Measurements from ENCODE around the gene PHOX2B. TPM values are rescaled to one million over a fixed set of nuclear protein-coding genes. Genes with fewer than 3 reads are reported as not detected.
"Not testable (repeated sequence)": the region's sequence is repeated elsewhere in the genome, so short reads cannot be mapped to it uniquely, and the experiment has no call there.

Gene PHOX2B
- total RNA-seq, 2 donors from 2014 or later = not detected

DNA sequence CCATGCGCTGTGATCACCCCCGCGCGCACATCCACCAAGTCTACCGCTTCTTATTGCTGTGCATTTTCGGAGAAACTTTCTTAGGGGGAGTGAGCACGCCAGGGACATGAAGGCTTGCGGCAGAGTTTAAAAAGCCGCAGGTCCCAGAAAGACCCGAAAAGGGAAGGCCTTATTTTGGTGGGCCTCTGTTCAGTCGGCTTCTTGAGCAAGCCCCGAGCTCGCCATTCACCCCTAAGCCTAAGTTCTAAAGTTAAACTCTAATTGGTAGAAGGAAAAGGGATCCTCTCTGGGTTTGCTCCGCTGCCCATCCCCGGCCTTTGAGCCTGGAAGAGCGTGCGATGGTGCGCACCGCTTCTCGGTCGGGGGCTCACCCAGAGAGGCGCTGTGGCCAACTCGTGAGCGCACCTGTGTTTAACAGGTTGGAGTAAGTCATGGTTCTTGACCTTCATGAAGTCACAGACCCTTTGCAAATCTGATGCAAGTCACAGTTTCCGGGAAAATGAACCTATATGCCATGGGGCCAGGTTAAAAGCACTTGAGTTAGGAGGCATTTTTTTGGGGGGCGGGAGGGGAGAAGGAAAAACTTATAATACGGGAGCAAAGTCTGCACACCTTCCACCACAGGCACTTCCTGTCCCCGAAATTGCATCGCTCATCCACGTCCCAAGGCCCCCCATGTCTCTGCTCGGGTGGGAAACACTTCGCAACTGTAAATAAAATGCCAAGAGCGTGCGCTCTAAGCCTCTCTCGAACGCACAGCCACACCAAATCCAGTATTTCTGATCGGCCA is 1.9 kb downstream of the PHOX2B start:
- H3K4me1 ChIP-seq = peaks cover 0 to 27% of the 10 kb centered on the region in 2 donors
- peaks cover 33 to 60% of the 10 kb centered on the region in 2 donors for H3K27me3 ChIP-seq
- no peak for TF ChIP-seq CTCF (IDR thresholded peaks at IDR 0.05)
- no peak overlapping the region for H3K4me3 ChIP-seq
- no peak for DNase-seq (ENCODE audit: low spot score)
- no peaks in the 10 kb centered on the region for H3K36me3 ChIP-seq
- H3K9me3 ChIP-seq = peaks cover 0 to 5% of the 10 kb centered on the region in 2 donors
- no peak overlapping the region for H3K27ac ChIP-seq

GRCh38 chr4:41746025-41746439 is 2.5 kb downstream of the PHOX2B start:
- TF ChIP-seq CTCF (IDR thresholded peaks at IDR 0.05) = no peak
- Histone ChIP-seq H3K4me1 (peaks cover 0 to 21% of the 10 kb centered on the region in 2 donors), H3K27me3 (peaks cover 33 to 54% of the 10 kb centered on the region in 2 donors), H3K4me3 (no peak overlapping the region), H3K27ac (no peak overlapping the region), H3K9me3 (peaks cover 0 to 5% of the 10 kb centered on the region in 2 donors), H3K36me3 (no peaks in the 10 kb centered on the region)
- no peak for DNase-seq (ENCODE audit: low spot score)

GRCh38 chr4:41745292-41746024 is 3.1 kb downstream of the PHOX2B start:
- Histone ChIP-seq H3K4me3 (no peak overlapping the region), H3K9me3 (peaks cover 0 to 5% of the 10 kb centered on the region in 2 donors), H3K27me3 (peaks cover 32 to 48% of the 10 kb centered on the region in 2 donors), H3K27ac (no peak overlapping the region), H3K36me3 (no peaks in the 10 kb centered on the region), H3K4me1 (peaks cover 0 to 19% of the 10 kb centered on the region in 2 donors)
- no peak for TF ChIP-seq CTCF (IDR thresholded peaks at IDR 0.05)
- DNase-seq (ENCODE audit: low spot score) = no peak

DNA sequence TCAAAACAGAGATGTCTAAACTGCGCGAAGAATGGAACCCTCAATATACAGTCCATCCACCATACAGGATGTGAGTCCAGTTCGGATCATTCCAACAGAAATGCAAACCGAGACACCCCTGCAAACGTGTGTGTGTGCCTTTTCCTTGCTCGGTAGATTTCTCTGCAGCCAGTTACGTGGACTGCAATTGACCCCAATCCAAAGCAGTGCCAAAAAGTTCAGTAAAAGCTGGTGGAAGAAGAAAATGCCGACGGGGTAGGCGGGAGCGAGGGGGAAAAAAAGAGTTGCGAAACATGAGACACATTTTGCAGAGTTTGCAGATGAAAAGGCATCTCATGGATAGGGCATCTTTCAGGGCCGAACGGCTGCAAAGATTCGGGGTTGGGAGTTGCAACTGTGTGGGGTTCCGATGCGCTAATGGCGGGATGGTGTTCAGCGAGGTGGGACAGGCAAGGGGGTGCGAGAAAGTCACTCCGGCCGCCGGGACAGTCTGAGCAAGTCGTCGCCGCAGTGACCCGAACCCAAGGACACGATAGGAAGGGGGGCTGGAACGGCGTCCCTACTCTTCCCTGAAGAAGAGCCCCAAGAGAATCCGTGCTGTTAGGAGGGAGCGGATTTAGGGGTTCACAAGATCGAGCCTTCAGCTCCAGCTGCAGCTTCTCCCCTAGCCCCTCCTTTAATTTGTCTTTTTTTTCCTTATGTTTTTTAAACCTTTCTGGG is 3.8 kb downstream of the PHOX2B start:
- DNase-seq (ENCODE audit: low spot score) = no peak
- no peak overlapping the region for H3K27ac ChIP-seq
- TF ChIP-seq CTCF (IDR thresholded peaks at IDR 0.05) = no peak
- H3K4me1 ChIP-seq = peaks cover 0 to 19% of the 10 kb centered on the region in 2 donors
- peaks cover 0 to 5% of the 10 kb centered on the region in 2 donors for H3K9me3 ChIP-seq
- peaks cover 26 to 47% of the 10 kb centered on the region in 2 donors for H3K27me3 ChIP-seq
- H3K36me3 ChIP-seq = no peaks in the 10 kb centered on the region
- no peak overlapping the region for H3K4me3 ChIP-seq

- TF ChIP-seq CTCF (IDR thresholded peaks at IDR 0.05) = no peak
- Histone ChIP-seq H3K27ac (no peak overlapping the region), H3K4me1 (peaks cover 0 to 4% of the 10 kb centered on the region in 2 donors), H3K4me3 (no peak overlapping the region), H3K9me3 (peaks cover 0 to 5% of the 10 kb centered on the region in 2 donors), H3K27me3 (peaks cover 9 to 23% of the 10 kb centered on the region in 2 donors), H3K36me3 (no peaks in the 10 kb centered on the region)
- DNase-seq (ENCODE audit: low spot score) = no peak
Measured at GRCh38 chr4:41741354-41741753, 7.2 kb downstream of the PHOX2B start.

DNA sequence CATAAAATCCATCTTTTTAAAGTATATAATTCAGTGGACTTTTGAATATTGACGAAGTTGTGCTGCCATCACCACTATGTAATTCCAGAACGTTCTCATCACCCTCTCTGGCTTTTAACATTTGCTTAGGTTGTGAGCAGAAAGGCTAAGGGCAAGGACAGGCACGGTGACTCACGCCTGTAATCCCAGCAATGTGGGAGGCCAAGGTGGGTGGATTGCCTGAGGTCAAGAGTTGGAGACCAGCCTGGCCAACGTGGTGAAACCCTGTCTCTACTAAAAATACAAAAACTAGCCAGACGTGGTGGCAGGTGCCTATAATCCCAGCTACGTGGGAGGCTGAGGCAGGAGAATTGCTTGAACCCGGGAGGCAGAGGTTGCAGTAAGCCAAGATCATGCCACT is 11.0 kb downstream of the PHOX2B start:
- H3K27ac ChIP-seq; H3K27me3 ChIP-seq; H3K36me3 ChIP-seq; DNase-seq (ENCODE audit: low spot score); H3K9me3 ChIP-seq; H3K4me1 ChIP-seq; H3K4me3 ChIP-seq: not testable (repeated sequence)

Measured in right atrium auricular region (tissue), 2 donors.